ENCODE results near the gene TEKT3.

Gene TEKT3

GRCh38 chr17:15281909-15282308 lies 59.5 kb downstream of the TEKT3 start:
- TF ChIP-seq JUND (IDR thresholded peaks at IDR 0.05; ENCODE audit: low read depth) = no peak
- in situ Hi-C loops (cut with HindIII; ENCODE audit: low pct_unique_long_range_greater_than_20kb, low sequenced_read_pairs) = no loop called here

GRCh38 chr17:15278924-15279477 lies 62.4 kb downstream of the TEKT3 start:
- in situ Hi-C loops (cut with HindIII; ENCODE audit: low pct_unique_long_range_greater_than_20kb, low sequenced_read_pairs) = no loop called here
- DNase-seq (ENCODE audit: low read depth in 1 of 2, low spot score in 1 of 2) = no peak
- TF ChIP-seq JUND (IDR thresholded peaks at IDR 0.05; ENCODE audit: low read depth) = no peak

More at GRCh38 chr17:15281909-15282308, 59.5 kb downstream of the TEKT3 start:
- no peak for DNase-seq (ENCODE audit: low read depth in 1 of 2, low spot score in 1 of 2)

GRCh38 chr17:15278380-15278779 lies 63.0 kb downstream of the TEKT3 start:
- DNase-seq (ENCODE audit: low read depth in 1 of 2, low spot score in 1 of 2) = no peak
- in situ Hi-C loops (cut with HindIII; ENCODE audit: low pct_unique_long_range_greater_than_20kb, low sequenced_read_pairs) = no loop called here
- TF ChIP-seq JUND (IDR thresholded peaks at IDR 0.05; ENCODE audit: low read depth) = no peak

GRCh38 chr17:15274017-15274416 lies 67.4 kb downstream of the TEKT3 start:
- in situ Hi-C loops (cut with HindIII; ENCODE audit: low pct_unique_long_range_greater_than_20kb, low sequenced_read_pairs) = no loop called here
- TF ChIP-seq JUND (IDR thresholded peaks at IDR 0.05; ENCODE audit: low read depth) = no peak
- DNase-seq (ENCODE audit: low read depth in 1 of 2, low spot score in 1 of 2) = no peak

- no peak for TF ChIP-seq JUND (IDR thresholded peaks at IDR 0.05; ENCODE audit: low read depth)
- in situ Hi-C loops (cut with HindIII; ENCODE audit: low pct_unique_long_range_greater_than_20kb, low sequenced_read_pairs) = no loop called here
- no peak for DNase-seq (ENCODE audit: low read depth in 1 of 2, low spot score in 1 of 2)
These were observed 68.1 kb downstream of the TEKT3 start for GRCh38 chr17:15273141-15273793.

GRCh38 chr17:15271741-15272140 lies 69.7 kb downstream of the TEKT3 start:
- DNase-seq (ENCODE audit: low read depth in 1 of 2, low spot score in 1 of 2) = no peak
- in situ Hi-C loops (cut with HindIII; ENCODE audit: low pct_unique_long_range_greater_than_20kb, low sequenced_read_pairs) = no loop called here
- TF ChIP-seq JUND (IDR thresholded peaks at IDR 0.05; ENCODE audit: low read depth) = no peak

GRCh38 chr17:15270628-15271381 lies 70.6 kb downstream of the TEKT3 start:
- TF ChIP-seq JUND (IDR thresholded peaks at IDR 0.05; ENCODE audit: low read depth) = no peak
- DNase-seq (ENCODE audit: low read depth in 1 of 2, low spot score in 1 of 2) = no peak
- in situ Hi-C loops (cut with HindIII; ENCODE audit: low pct_unique_long_range_greater_than_20kb, low sequenced_read_pairs) = no loop called here

- in situ Hi-C loops (cut with HindIII; ENCODE audit: low pct_unique_long_range_greater_than_20kb, low sequenced_read_pairs) = no loop called here
- no peak for DNase-seq (ENCODE audit: low read depth in 1 of 2, low spot score in 1 of 2)
- TF ChIP-seq JUND (IDR thresholded peaks at IDR 0.05; ENCODE audit: low read depth) = no peak
These were observed 71.7 kb downstream of the TEKT3 start for GRCh38 chr17:15269780-15270089.

- no peak for DNase-seq (ENCODE audit: low read depth in 1 of 2, low spot score in 1 of 2)
- in situ Hi-C loops (cut with HindIII; ENCODE audit: low pct_unique_long_range_greater_than_20kb, low sequenced_read_pairs) = no loop called here
- no peak for TF ChIP-seq JUND (IDR thresholded peaks at IDR 0.05; ENCODE audit: low read depth)
These were observed 72.2 kb downstream of the TEKT3 start for GRCh38 chr17:15269087-15269779.

- no peak for DNase-seq (ENCODE audit: low read depth in 1 of 2, low spot score in 1 of 2)
These were observed 72.9 kb downstream of the TEKT3 start for GRCh38 chr17:15268461-15268860.

GRCh38 chr17:15267996-15268395 lies 73.4 kb downstream of the TEKT3 start:
- TF ChIP-seq JUND (IDR thresholded peaks at IDR 0.05; ENCODE audit: low read depth) = no peak
- DNase-seq (ENCODE audit: low read depth in 1 of 2, low spot score in 1 of 2) = no peak
- in situ Hi-C loops (cut with HindIII; ENCODE audit: low pct_unique_long_range_greater_than_20kb, low sequenced_read_pairs) = no loop called here

More at GRCh38 chr17:15268461-15268860, 72.9 kb downstream of the TEKT3 start:
- no peak for TF ChIP-seq JUND (IDR thresholded peaks at IDR 0.05; ENCODE audit: low read depth)
- in situ Hi-C loops (cut with HindIII; ENCODE audit: low pct_unique_long_range_greater_than_20kb, low sequenced_read_pairs) = no loop called here

GRCh38 chr17:15266325-15267125 lies 74.9 kb downstream of the TEKT3 start:
- TF ChIP-seq JUND (IDR thresholded peaks at IDR 0.05; ENCODE audit: low read depth) = no peak
- in situ Hi-C loops (cut with HindIII; ENCODE audit: low pct_unique_long_range_greater_than_20kb, low sequenced_read_pairs) = no loop called here
- no peak for DNase-seq (ENCODE audit: low read depth in 1 of 2, low spot score in 1 of 2)

Measured in T47D (cell line).